B cell (primary cell): Measurements from ENCODE around the gene PPP2R5E. TPM values are rescaled to one million over a fixed set of nuclear protein-coding genes. Genes with fewer than 3 reads are reported as not detected.

Experiments
- ATAC-seq: fragments of 200-7000 bp; cut with Tn5 transposase; one replicate; pipeline ENCODE4 v1.10.0; 2021; ENCODE audit warnings: low read depth, mild to moderate bottlenecking, moderate number of reproducible peaks, moderate library complexity
- CTCF ChIA-PET: fragments of 350-600 bp; sonication (Branson Sonifier 250); formaldehyde crosslinking; loops from one replicate; lab custom pipeline; 2021; ENCODE audit warnings: antibody characterized with exemption, inconsistent platforms; lab: Charles Lee
- POLR2A ChIA-PET: fragments of 350-600 bp; sonication (Branson Sonifier 250); formaldehyde crosslinking; loops from one replicate; lab custom pipeline; 2021; ENCODE audit warnings: antibody characterized with exemption; lab: Charles Lee
- DNase-seq: peaks from one replicate; pipeline ENCODE4 v3.0.0; 2013
- H2AFZ ChIP-seq: 2 replicates; pipeline ENCODE4 v1.6.1; 2012; ENCODE audit warnings: mild to moderate bottlenecking, low read depth, low read length; ENCODE audit not compliant: insufficient read depth, poor library complexity, severe bottlenecking
- H3K27ac ChIP-seq, 2 donors: 1 replicate in 1 of 2; 2 replicates in 1 of 2; pipeline ENCODE4 v1.5.1; 2012 to 2013; ENCODE audit warnings: low read length in 2 of 2, mild to moderate bottlenecking in 2 of 2, moderate library complexity in 1 of 2
- H3K27me3 ChIP-seq, 4 experiments: fragments of 200-600 bp in 1 of 4; sonication (generic) in 1 of 4; replicated peaks in 1 of 4; 1 replicate in 2 of 4; 2 replicates in 2 of 4; pipeline versions ENCODE4 v1.6.1 to v1.7.0; 2013 to 2016; ENCODE audit warnings: low read length in 3 of 4, mild to moderate bottlenecking in 2 of 4, mixed read lengths in 1 of 4, moderate library complexity in 1 of 4; ENCODE audit not compliant: insufficient read depth in 4 of 4, control insufficient read depth in 3 of 4; ENCODE audit errors: control extremely low read depth in 1 of 4
- H3K36me3 ChIP-seq, 2 experiments: replicated peaks in 1 of 2; 1 replicate in 1 of 2; 2 replicates in 1 of 2; pipeline versions ENCODE4 v1.6.1 to v1.7.1; 2013; ENCODE audit warnings: low read length in 1 of 2; ENCODE audit not compliant: insufficient read depth in 2 of 2, control insufficient read depth in 1 of 2; ENCODE audit errors: control extremely low read depth in 1 of 2, extremely low read depth in 1 of 2
- H3K4me1 ChIP-seq, 2 donors: fragments of 200-600 bp in 1 of 2; sonication (generic) in 1 of 2; 1 replicate in 1 of 2; 2 replicates in 1 of 2; pipeline versions ENCODE4 v1.5.1 to v1.6.1; 2013 to 2017; ENCODE audit warnings: low read length in 2 of 2; ENCODE audit not compliant: control insufficient read depth in 2 of 2, insufficient read depth in 2 of 2
- H3K4me2 ChIP-seq: replicated peaks from 2 replicates; pipeline ENCODE3; 2012; ENCODE audit warnings: mild to moderate bottlenecking, low read depth, low read length; ENCODE audit not compliant: poor library complexity, severe bottlenecking
- H3K4me3 ChIP-seq, 5 experiments: fragments of 200-600 bp in 1 of 5; sonication (generic) in 1 of 5; 1 replicate in 3 of 5; 2 replicates in 2 of 5; pipeline versions ENCODE4 v1.5.1 to v1.7.0; 2011 to 2016; ENCODE audit warnings: low read length in 4 of 5, mild to moderate bottlenecking in 4 of 5, low read depth in 2 of 5, control low read depth in 1 of 5, moderate library complexity in 1 of 5; ENCODE audit not compliant: insufficient read depth in 1 of 5; ENCODE audit errors: control extremely low read depth in 1 of 5, extremely low read depth in 1 of 5
- H3K79me2 ChIP-seq: fragments of 200-600 bp; sonication (generic); one replicate; pipeline ENCODE4 v1.6.0; 2016; ENCODE audit warnings: low read length; ENCODE audit not compliant: control insufficient read depth, insufficient read depth
- H3K9ac ChIP-seq: fragments of 200-600 bp; sonication (generic); 2 replicates; pipeline ENCODE4 v1.6.1; 2017; ENCODE audit warnings: mild to moderate bottlenecking, low read length, moderate library complexity
- H3K9me3 ChIP-seq, 3 donors: one replicate each; pipeline versions ENCODE4 v1.6.1 to v1.7.1; 2013; ENCODE audit warnings: low read length in 2 of 3; ENCODE audit not compliant: control insufficient read depth in 2 of 3, insufficient read depth in 1 of 3; ENCODE audit errors: control extremely low read depth in 1 of 3
- H4K20me1 ChIP-seq: 2 replicates; pipeline ENCODE4 v1.6.0; 2012; ENCODE audit warnings: mild to moderate bottlenecking, low read length; ENCODE audit not compliant: insufficient read depth, control insufficient read depth, poor library complexity, severe bottlenecking
- H3K27ac Mint-ChIP-seq: one replicate; pipeline ENCODE4 v1.8.0; 2021; ENCODE audit warnings: mixed read lengths
- H3K27me3 Mint-ChIP-seq: one replicate; pipeline ENCODE4 v1.8.0; 2021; ENCODE audit warnings: mixed read lengths
- H3K4me1 Mint-ChIP-seq: one replicate; pipeline ENCODE4 v1.8.0; 2021; ENCODE audit warnings: mixed read lengths
- H3K4me3 Mint-ChIP-seq: one replicate; pipeline ENCODE4 v1.8.0; 2021; ENCODE audit warnings: mixed read lengths
- H3K9me3 Mint-ChIP-seq: one replicate; pipeline ENCODE4 v1.8.0; 2022; ENCODE audit warnings: mixed read lengths; ENCODE audit not compliant: insufficient read depth
- EZH2 ChIP-seq: IDR thresholded peaks from 2 replicates; pipeline ENCODE4 v1.6.1; 2012; ENCODE audit warnings: borderline replicate concordance, low read depth, mild to moderate bottlenecking, moderate library complexity, low read length; ENCODE audit not compliant: insufficient read depth, poor library complexity, severe bottlenecking
- WGBS: methylation state at CpG from one replicate; pipeline ENCODE4 v1.1.5; 2013; ENCODE audit warnings: missing lambda C conversion rate; ENCODE audit not compliant: insufficient coverage; 5-methylcytosine and 5-hydroxymethylcytosine counted together
- intact Hi-C: fragments of 100-400 bp; cut with micrococcal nuclease; formaldehyde crosslinking; loops from one replicate; pipeline ENCODE4 v1.10.0; 2022
- polyA plus RNA-seq: library from polyadenylated mRNA; depleted of rRNA; stranded (reverse); fragments of >200 nt; gene quantifications from 2 replicates; pipeline ENCODE4 v1.2.3, GENCODE V29; 2012
- total RNA-seq, 2 donors: library from RNA; stranded (reverse); fragments of 120-200 nt in 1 of 2; gene quantifications; 1 replicate in 1 of 2; 2 replicates in 1 of 2; pipeline versions ENCODE4 v1.2.3 to v1.2.4, GENCODE V29; 2013 to 2022
- TF ChIP-seq, protein P1 (sequence below): fragments of 200-600 bp; IDR thresholded peaks from one replicate; pipeline ENCODE4 v1.8.0; 2022; ENCODE audit warnings: antibody characterized with exemption, mild to moderate bottlenecking

The PPP2R5E gene
- total and polyA plus RNA-seq, 2 donors (not counting 1 experiment from before 2014, with no cell fraction given): 6.3 to 40.6 TPM

DNA sequence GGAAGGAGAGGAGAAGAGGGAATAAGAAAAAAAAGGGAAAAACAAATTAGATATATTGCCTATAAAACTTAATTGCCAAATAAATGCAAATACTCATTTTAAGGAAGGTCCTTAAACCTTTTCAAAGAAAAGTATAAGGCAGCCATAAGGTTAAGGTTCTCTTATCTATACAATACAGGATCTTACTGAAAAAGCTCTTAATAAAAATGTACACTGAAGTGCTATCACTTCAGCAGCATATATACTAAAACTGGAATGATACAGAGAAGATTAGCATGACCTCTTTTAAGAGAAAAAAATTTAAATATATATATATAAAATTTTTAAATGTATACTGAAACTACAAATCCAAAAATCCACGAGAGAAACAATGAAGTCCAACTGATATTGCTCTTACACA, 65.6 kb downstream of the PPP2R5E start:
- WGBS: no CpG with 5 or more reads among the region's 1 CpG
- ATAC-seq (no peak), DNase-seq (no peak)
- H2AFZ ChIP-seq: no peak overlapping the region
- H3K9me3 ChIP-seq: no peaks in the 10 kb centered on the region
- H3K9ac ChIP-seq: no peak overlapping the region
- Mint-ChIP-seq H3K9me3 (no peaks in the 10 kb centered on the region), H3K27me3 (no peaks in the 10 kb centered on the region), H3K4me1 (peaks cover 32% of the 10 kb centered on the region), H3K4me3 (no peak overlapping the region), H3K27ac (no peak overlapping the region)
- ChIA-PET CTCF (interaction anchor here (0.6 to 1.0 kb wide), 2 partner anchors 22 to 89 kb away, joined by 3 to 4 read pairs; no protein-coding TSS in a partner anchor), POLR2A (no interaction called here)
- TF ChIP-seq EZH2: no peak
- TF ChIP-seq, protein P1, sequence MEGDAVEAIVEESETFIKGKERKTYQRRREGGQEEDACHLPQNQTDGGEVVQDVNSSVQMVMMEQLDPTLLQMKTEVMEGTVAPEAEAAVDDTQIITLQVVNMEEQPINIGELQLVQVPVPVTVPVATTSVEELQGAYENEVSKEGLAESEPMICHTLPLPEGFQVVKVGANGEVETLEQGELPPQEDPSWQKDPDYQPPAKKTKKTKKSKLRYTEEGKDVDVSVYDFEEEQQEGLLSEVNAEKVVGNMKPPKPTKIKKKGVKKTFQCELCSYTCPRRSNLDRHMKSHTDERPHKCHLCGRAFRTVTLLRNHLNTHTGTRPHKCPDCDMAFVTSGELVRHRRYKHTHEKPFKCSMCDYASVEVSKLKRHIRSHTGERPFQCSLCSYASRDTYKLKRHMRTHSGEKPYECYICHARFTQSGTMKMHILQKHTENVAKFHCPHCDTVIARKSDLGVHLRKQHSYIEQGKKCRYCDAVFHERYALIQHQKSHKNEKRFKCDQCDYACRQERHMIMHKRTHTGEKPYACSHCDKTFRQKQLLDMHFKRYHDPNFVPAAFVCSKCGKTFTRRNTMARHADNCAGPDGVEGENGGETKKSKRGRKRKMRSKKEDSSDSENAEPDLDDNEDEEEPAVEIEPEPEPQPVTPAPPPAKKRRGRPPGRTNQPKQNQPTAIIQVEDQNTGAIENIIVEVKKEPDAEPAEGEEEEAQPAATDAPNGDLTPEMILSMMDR: no peak
- H3K27ac ChIP-seq: peak overlapping the region in 1 of 2 donors; percentile 61
- peaks cover 5% of the 10 kb centered on the region for H4K20me1 ChIP-seq
- H3K79me2 ChIP-seq: peaks cover 81% of the 10 kb centered on the region
- intact Hi-C loops: no loop called here
- H3K4me3 ChIP-seq: peak overlapping the region in 1 of 5 experiments; percentile 9
- H3K4me1 ChIP-seq: peaks cover 12 to 15% of the 10 kb centered on the region in 2 donors
- no peaks in the 10 kb centered on the region for H3K27me3 ChIP-seq
- H3K36me3 ChIP-seq: peaks cover 0 to 2% of the 10 kb centered on the region in 2 experiments
- H3K4me2 ChIP-seq: peak overlapping the region; percentile 59

GRCh38 chr14:63475761-63476160, 67.4 kb downstream of the PPP2R5E start:
- H4K20me1 ChIP-seq: peaks cover 6% of the 10 kb centered on the region
- Mint-ChIP-seq H3K4me3 (no peak overlapping the region), H3K27ac (no peak overlapping the region), H3K27me3 (no peaks in the 10 kb centered on the region), H3K4me1 (peaks cover 42% of the 10 kb centered on the region), H3K9me3 (no peaks in the 10 kb centered on the region)
- H3K4me1 ChIP-seq: peaks cover 12 to 22% of the 10 kb centered on the region in 2 donors
- DNase-seq (no peak), ATAC-seq (no peak)
- H3K4me3 ChIP-seq: no peak overlapping the region
- intact Hi-C loops: no loop called here
- ChIA-PET CTCF (interaction anchor here (1.2 kb wide), 1 partner anchor 67 kb away, joined by 3 read pairs; the partner anchor contains the start of gene PPP2R5E), POLR2A (no interaction called here)
- H3K27ac ChIP-seq: no peak overlapping the region
- H3K79me2 ChIP-seq: peaks cover 86% of the 10 kb centered on the region
- H3K9ac ChIP-seq: no peak overlapping the region
- TF ChIP-seq EZH2: no peak
- TF ChIP-seq, protein P1: no peak
- H2AFZ ChIP-seq: no peak overlapping the region
- H3K4me2 ChIP-seq: no peak overlapping the region
- H3K27me3 ChIP-seq: no peaks in the 10 kb centered on the region
- peaks cover 0 to 2% of the 10 kb centered on the region in 2 experiments for H3K36me3 ChIP-seq
- no peaks in the 10 kb centered on the region for H3K9me3 ChIP-seq
